IMR-90 (cell line): ENCODE data around the gene SIK2. TPM values are rescaled to one million over a fixed set of nuclear protein-coding genes. Genes with fewer than 3 reads are reported as not detected.

ENCODE experiments used
- ATAC-seq: fragments of 200-7000 bp; cut with Tn5 transposase; 2 replicates; pipeline ENCODE4 v1.9.1; 2020; ENCODE audit warnings: low read depth, mild to moderate bottlenecking, moderate library complexity
- BruUV-seq: library from RNA; stranded (reverse); fragments of 400-500 nt; replicated peaks from 2 replicates; lab custom pipeline; 2021; lab: Mats Ljungman, UMichigan
- CTCF ChIA-PET: fragments of 300-600 bp; formaldehyde crosslinking; extraction: SDS; loops from one replicate; lab custom pipeline; 2021; ENCODE audit warnings: antibody characterized with exemption; lab: Yijun Ruan, JAX
- POLR2A ChIA-PET: fragments of 300-600 bp; sonication (Branson Sonifier 250); formaldehyde crosslinking; loops from one replicate; lab custom pipeline; 2022; ENCODE audit warnings: antibody characterized with exemption; ENCODE audit not compliant: unreplicated experiment; lab: Charles Lee
- DNase-seq: peaks from one replicate; pipeline ENCODE4 v3.0.0; 2013
- H2AFZ ChIP-seq: replicated peaks from 2 replicates; pipeline ENCODE3; 2013; ENCODE audit warnings: low read length, mild to moderate bottlenecking; ENCODE audit not compliant: poor library complexity
- H2AK5ac ChIP-seq: 2 replicates; pipeline ENCODE4 v1.6.1; 2013; ENCODE audit warnings: low read depth, low read length, inconsistent platforms
- H2AK9ac ChIP-seq: replicated peaks from 2 replicates; pipeline ENCODE3; 2013; ENCODE audit warnings: mild to moderate bottlenecking, low read depth, low read length, moderate library complexity; ENCODE audit not compliant: poor library complexity
- H2BK120ac ChIP-seq: 2 replicates; pipeline ENCODE4 v1.6.1; 2013; ENCODE audit warnings: low read depth, low read length, inconsistent platforms
- H2BK15ac ChIP-seq: 3 replicates; pipeline ENCODE4 v1.6.1; 2013; ENCODE audit warnings: low read depth, low read length, inconsistent platforms
- H2BK20ac ChIP-seq: 2 replicates; pipeline ENCODE4 v1.6.1; 2013; ENCODE audit warnings: low read depth, mild to moderate bottlenecking, inconsistent platforms, low read length, moderate library complexity
- H2BK5ac ChIP-seq: 2 replicates; pipeline ENCODE4 v1.6.1; 2013; ENCODE audit warnings: mild to moderate bottlenecking, low read depth, low read length, inconsistent platforms; ENCODE audit not compliant: poor library complexity, severe bottlenecking
- H3K14ac ChIP-seq: replicated peaks from 2 replicates; pipeline ENCODE4 v1.6.1; 2013; ENCODE audit warnings: low read depth, low read length, inconsistent platforms
- H3K18ac ChIP-seq: 2 replicates; pipeline ENCODE4 v1.6.1; 2013; ENCODE audit warnings: low read depth, low read length, control low read depth
- H3K23ac ChIP-seq: 2 replicates; pipeline ENCODE4 v1.6.1; 2013; ENCODE audit warnings: low read depth, low read length, inconsistent platforms
- H3K27ac ChIP-seq: 2 replicates; pipeline ENCODE4 v1.5.1; 2013; ENCODE audit warnings: mild to moderate bottlenecking, control low read depth, low read length; ENCODE audit not compliant: insufficient read depth
- H3K27me3 ChIP-seq: 2 replicates; pipeline ENCODE4 v1.6.1; 2013; ENCODE audit warnings: low read length; ENCODE audit not compliant: control insufficient read depth, insufficient read depth
- H3K36me3 ChIP-seq: 2 replicates; pipeline ENCODE4 v1.6.1; 2013; ENCODE audit warnings: low read length, mixed read lengths; ENCODE audit not compliant: control insufficient read depth, insufficient read depth
- H3K4ac ChIP-seq: 2 replicates; pipeline ENCODE4 v1.6.1; 2013; ENCODE audit warnings: low read depth, low read length, inconsistent platforms
- H3K4me1 ChIP-seq: 2 replicates; pipeline ENCODE4 v1.6.1; 2013; ENCODE audit warnings: low read length, mixed read lengths; ENCODE audit not compliant: control insufficient read depth, insufficient read depth
- H3K4me2 ChIP-seq: 2 replicates; pipeline ENCODE4 v1.6.1; 2013; ENCODE audit warnings: low read depth, mild to moderate bottlenecking, control low read depth, low read length, moderate library complexity
- H3K4me3 ChIP-seq: 2 replicates; pipeline ENCODE4 v1.5.1; 2013; ENCODE audit warnings: low read depth, mild to moderate bottlenecking, control low read depth, low read length, moderate library complexity; ENCODE audit not compliant: insufficient read depth
- H3K56ac ChIP-seq: 2 replicates; pipeline ENCODE4 v1.6.1; 2013; ENCODE audit warnings: low read length, inconsistent platforms; ENCODE audit not compliant: insufficient read depth; ENCODE audit errors: extremely low read depth
- H3K79me1 ChIP-seq, 2 experiments: 2 replicates each; pipeline ENCODE4 v1.6.1; 2013; ENCODE audit warnings: low read length in 2 of 2, inconsistent platforms in 1 of 2, low read depth in 1 of 2
- H3K9ac ChIP-seq: 2 replicates; pipeline ENCODE4 v1.6.1; 2013; ENCODE audit warnings: low read depth, low read length, control low read depth
- H3K9me1 ChIP-seq: 2 replicates; pipeline ENCODE4 v1.6.1; 2013; ENCODE audit warnings: low read length, inconsistent platforms; ENCODE audit not compliant: insufficient read depth
- H3K9me3 ChIP-seq: 2 replicates; pipeline ENCODE4 v1.6.1; 2013; ENCODE audit warnings: low read length; ENCODE audit not compliant: control insufficient read depth, insufficient read depth
- H4K20me1 ChIP-seq: 2 replicates; pipeline ENCODE4 v1.6.1; 2013; ENCODE audit warnings: low read length, inconsistent platforms; ENCODE audit not compliant: insufficient read depth
- H4K5ac ChIP-seq: 2 replicates; pipeline ENCODE4 v1.6.1; 2013; ENCODE audit warnings: mild to moderate bottlenecking, low read depth, low read length, control low read depth
- H4K8ac ChIP-seq, 2 experiments: 2 replicates each; pipeline ENCODE4 v1.6.1; 2013; ENCODE audit warnings: low read depth in 2 of 2, low read length in 2 of 2, control low read depth in 1 of 2, inconsistent platforms in 1 of 2
- H4K91ac ChIP-seq: 2 replicates; pipeline ENCODE4 v1.6.1; 2013; ENCODE audit warnings: low read depth, low read length, inconsistent platforms; ENCODE audit not compliant: insufficient read depth
- BHLHE40 ChIP-seq: fragments of 150-350 bp; IDR thresholded peaks from 2 replicates; pipeline ENCODE4 v1.6.1; 2016; ENCODE audit warnings: mild to moderate bottlenecking, low read depth, low read length
- CEBPB ChIP-seq: IDR thresholded peaks from 2 replicates; pipeline ENCODE4 v1.6.1; 2012; ENCODE audit warnings: low read depth, low read length, improper control_type of control experiment
- CHD1 ChIP-seq: IDR thresholded peaks from 2 replicates; pipeline ENCODE4 v1.6.1; 2012; ENCODE audit warnings: low read depth, low read length, improper control_type of control experiment
- CTCF ChIP-seq: conservative IDR thresholded peaks from 2 replicates; pipeline ENCODE4 v1.5.1; 2012; ENCODE audit warnings: mild to moderate bottlenecking, low read depth, low read length, improper control_type of control experiment
- ELK1 ChIP-seq: fragments of 150-350 bp; IDR thresholded peaks from 2 replicates; pipeline ENCODE4 v1.6.1; 2016; ENCODE audit warnings: low read depth, mild to moderate bottlenecking, low read length, moderate library complexity, borderline replicate concordance
- FOS ChIP-seq: fragments of 150-350 bp; IDR thresholded peaks from 2 replicates; pipeline ENCODE4 v1.6.1; 2016; ENCODE audit warnings: low read depth, low read length
- MAFK ChIP-seq: IDR thresholded peaks from 2 replicates; pipeline ENCODE4 v1.6.1; 2012; ENCODE audit warnings: low read depth, low read length, improper control_type of control experiment
- MAZ ChIP-seq: IDR thresholded peaks from 2 replicates; pipeline ENCODE4 v1.6.1; 2012; ENCODE audit warnings: low read depth, mild to moderate bottlenecking, low read length, improper control_type of control experiment, moderate library complexity, borderline replicate concordance
- MXI1 ChIP-seq: IDR thresholded peaks from 2 replicates; pipeline ENCODE4 v1.6.1; 2012; ENCODE audit warnings: low read depth, mild to moderate bottlenecking, low read length, moderate library complexity, borderline replicate concordance
- NFE2L2 ChIP-seq: fragments of 150-350 bp; IDR thresholded peaks from 2 replicates; pipeline ENCODE4 v1.6.1; 2016; ENCODE audit warnings: low read depth, mild to moderate bottlenecking, low read length
- POLR2A ChIP-seq: IDR thresholded peaks from 2 replicates; pipeline ENCODE4 v1.6.1; 2012; ENCODE audit warnings: mild to moderate bottlenecking, low read depth, low read length
- RAD21 ChIP-seq: IDR thresholded peaks from 2 replicates; pipeline ENCODE4 v1.6.1; 2012; ENCODE audit warnings: low read length, improper control_type of control experiment
- RCOR1 ChIP-seq: IDR thresholded peaks from 2 replicates; pipeline ENCODE4 v1.6.1; 2012; ENCODE audit warnings: mild to moderate bottlenecking, low read length, improper control_type of control experiment; ENCODE audit not compliant: insufficient replicate concordance
- RFX5 ChIP-seq: IDR thresholded peaks from 2 replicates; pipeline ENCODE4 v1.8.0; 2012; ENCODE audit warnings: low read depth, mild to moderate bottlenecking, low read length, moderate library complexity
- SMC3 ChIP-seq: fragments of 150-350 bp; IDR thresholded peaks from 2 replicates; pipeline ENCODE4 v1.6.1; 2016; ENCODE audit warnings: low read depth, mild to moderate bottlenecking, antibody characterized with exemption, low read length, moderate library complexity
- USF2 ChIP-seq: fragments of 150-350 bp; IDR thresholded peaks from 2 replicates; pipeline ENCODE4 v1.6.1; 2017; ENCODE audit warnings: mild to moderate bottlenecking, antibody characterized with exemption, low read length, low read depth
- WGBS, 2 experiments: methylation state at CpG; one replicate each; pipeline versions ENCODE4 v1.1.5 to v1.1.7; 2013; ENCODE audit warnings: missing lambda C conversion rate in 2 of 2; ENCODE audit not compliant: insufficient read length in 1 of 2; ENCODE audit errors: extremely low coverage in 2 of 2; 5-methylcytosine and 5-hydroxymethylcytosine counted together
- dilution Hi-C: fragments of 300-500 bp; cut with HindIII; formaldehyde crosslinking; loops from one replicate; pipeline ENCODE4 v1.14.3; 2018; ENCODE audit warnings: low sequenced_read_pairs; ENCODE audit not compliant: unreplicated experiment
- in situ Hi-C: fragments of 300-500 bp; cut with MboI; formaldehyde crosslinking; loops from 3 replicates; pipeline ENCODE4 v1.14.3; 2019; ENCODE audit warnings: low sequenced_read_pairs, inconsistent platforms, mixed read lengths
- intact Hi-C: fragments of 100-400 bp; cut with micrococcal nuclease; formaldehyde crosslinking; loops from 2 replicates; pipeline ENCODE4 v1.10.0; 2022
- polyA plus RNA-seq, 3 experiments: library from polyadenylated mRNA; depleted of rRNA; stranded (reverse); fragments of >200 nt; gene quantifications; 2 replicates each; pipeline ENCODE4 v1.2.3, GENCODE V29; 2012; ENCODE audit warnings: low replicate concordance in 1 of 3
- total RNA-seq: library from RNA; depleted of rRNA; stranded (reverse); fragments of >200 nt; gene quantifications from 2 replicates; pipeline ENCODE4 v1.2.3, GENCODE V29; 2012

Gene SIK2
- total and polyA plus RNA-seq, 2 of the 4 experiments (the other 2 are of a cell fraction), result 7.9 to 10.4 TPM

- Histone ChIP-seq H3K27me3 (no peaks in the 10 kb centered on the region), H3K4me1 (peaks cover 4% of the 10 kb centered on the region), H2BK5ac (no peak overlapping the region), H3K56ac (no peak overlapping the region), H2BK15ac (no peak overlapping the region), H3K9ac (no peak overlapping the region), H2AFZ (no peak overlapping the region), H2AK9ac (no peak overlapping the region), H3K23ac (no peak overlapping the region), H2BK120ac (no peak overlapping the region), H3K9me3 (no peaks in the 10 kb centered on the region), H3K4me2 (no peak overlapping the region), H4K20me1 (no peaks in the 10 kb centered on the region), H3K4ac (no peak overlapping the region), H3K9me1 (no peaks in the 10 kb centered on the region; the same call in none of the 2 replicates), H3K14ac (no peak overlapping the region), H3K36me3 (peaks cover 9% of the 10 kb centered on the region), H3K27ac (no peak overlapping the region), H2BK20ac (no peak overlapping the region), H3K18ac (no peak overlapping the region), H3K4me3 (no peak overlapping the region), H4K91ac (no peak overlapping the region), H2AK5ac (no peak overlapping the region), H3K79me1 (peaks cover 33% of the 10 kb centered on the region in 2 experiments), H4K8ac (no peak overlapping the region), H4K5ac (no peak overlapping the region)
- in situ Hi-C loops (no loop called here), intact Hi-C loops (no loop called here), dilution Hi-C loops (no loop called here)
- POLR2A ChIA-PET, result no interaction called here
- TF ChIP-seq MAFK, result no peak
- TF ChIP-seq SMC3, result no peak
- TF ChIP-seq MAZ, result no peak
- no peak for TF ChIP-seq FOS
- TF ChIP-seq CTCF, result no peak
- no peak for TF ChIP-seq MXI1
- no peak for TF ChIP-seq CHD1
- no peak for TF ChIP-seq RFX5
- TF ChIP-seq CEBPB, result no peak
- no peak for TF ChIP-seq NFE2L2
- TF ChIP-seq USF2, result no peak
- no peak for TF ChIP-seq RAD21
- TF ChIP-seq POLR2A, result no peak
- TF ChIP-seq BHLHE40, result no peak
- TF ChIP-seq ELK1, result no peak
- TF ChIP-seq RCOR1, result no peak
- no TSS peak for BruUV-seq
- ATAC-seq (no peak), DNase-seq (no peak)
- no CpG with 5 or more reads among the region's 3 CpGs for WGBS, 2 experiments
- CTCF ChIA-PET, result no interaction called here
Measured at GRCh38 chr11:111683806-111684205, 81.6 kb downstream of the SIK2 start.
